GM23338 (cell line): Measurements from ENCODE around the gene CLEC4G. TPM values are rescaled to one million over a fixed set of nuclear protein-coding genes. Genes with fewer than 3 reads are reported as not detected.

ENCODE experiments used
- ATAC-seq: fragments of 200-7000 bp; cut with Tn5 transposase; 3 replicates; pipeline ENCODE4 v1.9.1; 2020
- DNase-seq: peaks from one replicate; pipeline ENCODE4 v3.0.0-alpha.2; 2015; ENCODE audit warnings: low spot score
- H2AFZ ChIP-seq: fragments of 200-600 bp; sonication (generic); 2 replicates; pipeline ENCODE4 v1.8.0; 2016; ENCODE audit warnings: antibody characterized with exemption, mild to moderate bottlenecking, moderate library complexity
- H3F3A ChIP-seq: fragments of 200-600 bp; sonication (generic); replicated peaks from 2 replicates; pipeline ENCODE4 v1.8.0; 2017; ENCODE audit warnings: antibody characterized with exemption, mixed run types, low read depth
- H3K27ac ChIP-seq: fragments of 200-600 bp; sonication (generic); 2 replicates; pipeline ENCODE4 v1.6.1; 2016; ENCODE audit warnings: low read depth
- H3K27me3 ChIP-seq: fragments of 200-600 bp; sonication (generic); 2 replicates; pipeline ENCODE4 v1.8.0; 2016; ENCODE audit warnings: mild to moderate bottlenecking, mixed run types, moderate library complexity; ENCODE audit not compliant: insufficient read depth
- H3K36me3 ChIP-seq: fragments of 200-600 bp; sonication (generic); 2 replicates; pipeline ENCODE4 v1.8.0; 2016; ENCODE audit warnings: mild to moderate bottlenecking; ENCODE audit not compliant: insufficient read depth
- H3K4me1 ChIP-seq: fragments of 200-600 bp; sonication (generic); 2 replicates; pipeline ENCODE4 v1.8.0; 2016; ENCODE audit warnings: mild to moderate bottlenecking, moderate library complexity; ENCODE audit not compliant: insufficient read depth
- H3K4me2 ChIP-seq: fragments of 200-600 bp; sonication (generic); 2 replicates; pipeline ENCODE4 v1.7.1; 2017; ENCODE audit warnings: mixed run types
- H3K4me3 ChIP-seq: fragments of 200-600 bp; sonication (generic); 2 replicates; pipeline ENCODE4 v1.6.1; 2016; ENCODE audit warnings: mixed run types
- H3K79me2 ChIP-seq: fragments of 200-600 bp; sonication (generic); replicated peaks from 2 replicates; pipeline ENCODE4 v1.8.0; 2017; ENCODE audit warnings: mild to moderate bottlenecking; ENCODE audit not compliant: insufficient read depth
- H3K9me2 ChIP-seq: fragments of 200-600 bp; sonication (generic); 2 replicates; pipeline ENCODE4 v1.8.0; 2017; ENCODE audit not compliant: insufficient read depth
- H4K20me1 ChIP-seq: fragments of 200-600 bp; sonication (generic); replicated peaks from 2 replicates; pipeline ENCODE4 v1.8.0; 2017; ENCODE audit warnings: mild to moderate bottlenecking; ENCODE audit not compliant: insufficient read depth
- H3K27ac Mint-ChIP-seq: 2 replicates; pipeline ENCODE4 v1.8.0; 2020; ENCODE audit warnings: inconsistent platforms, mild to moderate bottlenecking, moderate library complexity, mixed read lengths
- H3K27me3 Mint-ChIP-seq: 3 replicates; pipeline ENCODE4 v1.8.0; 2022; ENCODE audit warnings: low read depth, mild to moderate bottlenecking, moderate library complexity, mixed read lengths, inconsistent platforms; ENCODE audit not compliant: insufficient read depth, poor library complexity
- H3K36me3 Mint-ChIP-seq: 3 replicates; pipeline ENCODE4 v1.8.0; 2021; ENCODE audit warnings: low read depth, mild to moderate bottlenecking, inconsistent platforms, moderate library complexity, mixed read lengths
- H3K4me1 Mint-ChIP-seq: 3 replicates; pipeline ENCODE4 v1.8.0; 2020; ENCODE audit warnings: mild to moderate bottlenecking, inconsistent platforms, mixed read lengths
- H3K4me3 Mint-ChIP-seq: 3 replicates; pipeline ENCODE4 v1.8.0; 2021; ENCODE audit warnings: moderate library complexity, mild to moderate bottlenecking, inconsistent platforms, mixed read lengths
- H3K9me3 Mint-ChIP-seq: 3 replicates; pipeline ENCODE4 v1.8.0; 2020; ENCODE audit warnings: moderate library complexity, mild to moderate bottlenecking, inconsistent platforms, mixed read lengths
- CREB1 ChIP-seq: fragments of 250-450 bp; sonication (Bioruptor Pico); IDR thresholded peaks from 2 replicates; pipeline ENCODE4 v1.5.0; 2020; ENCODE audit warnings: low read depth, mild to moderate bottlenecking, moderate library complexity
- CTCF ChIP-seq, 2 experiments: fragments of 200-600 bp in 1 of 2; sonication (generic) in 1 of 2; conservative IDR thresholded peaks; 2 replicates each; pipeline versions ENCODE4 v1.5.1 to v1.6.1; 2016 to 2017; ENCODE audit warnings: antibody characterized with exemption in 2 of 2, low read depth in 2 of 2, mild to moderate bottlenecking in 2 of 2, moderate library complexity in 1 of 2
- ETS1 ChIP-seq: IDR thresholded peaks from 2 replicates; pipeline ENCODE4 v1.6.1; 2016; ENCODE audit warnings: antibody characterized with exemption
- EZH2 ChIP-seq: fragments of 200-600 bp; sonication (generic); IDR thresholded peaks from one replicate; pipeline ENCODE4 v1.8.0; 2017; ENCODE audit warnings: antibody characterized with exemption, mild to moderate bottlenecking, low read depth; ENCODE audit not compliant: unreplicated experiment
- EZH2phosphoT487 ChIP-seq: fragments of 200-600 bp; sonication (generic); IDR thresholded peaks from one replicate; pipeline ENCODE4 v1.8.1; 2018; ENCODE audit warnings: antibody characterized with exemption; ENCODE audit not compliant: unreplicated experiment
- JUNB ChIP-seq: IDR thresholded peaks from one replicate; pipeline ENCODE4 v1.6.1; 2016; ENCODE audit warnings: antibody characterized with exemption; ENCODE audit not compliant: unreplicated experiment
- NANOG ChIP-seq: IDR thresholded peaks from 2 replicates; pipeline ENCODE4 v1.6.1; 2016; ENCODE audit warnings: antibody characterized with exemption, borderline replicate concordance
- POLR2AphosphoS5 ChIP-seq: IDR thresholded peaks from 2 replicates; pipeline ENCODE4 v1.6.1; 2016; ENCODE audit warnings: antibody characterized with exemption, low read depth
- ZNF114 ChIP-seq: fragments of 250-450 bp; sonication (Bioruptor Pico); IDR thresholded peaks from 2 replicates; pipeline ENCODE4 v1.5.0; 2020; ENCODE audit warnings: mild to moderate bottlenecking, moderate library complexity
- ZNF331 ChIP-seq: fragments of 250-450 bp; sonication (Bioruptor Pico); IDR thresholded peaks from 2 replicates; pipeline ENCODE4 v1.5.0; 2020; ENCODE audit warnings: low read depth, mild to moderate bottlenecking, moderate library complexity
- ZNF462 ChIP-seq: fragments of 250-450 bp; sonication (Bioruptor Pico); IDR thresholded peaks from 2 replicates; pipeline ENCODE4 v1.5.0; 2020; ENCODE audit warnings: mild to moderate bottlenecking, moderate library complexity
- polyA plus RNA-seq: library from polyadenylated mRNA; unstranded; fragments of >200 nt; fragmentation: Nextera tagmentation; extraction: Ambion mirVana; gene quantifications from 2 replicates; pipeline ENCODE4 v1.2.1, GENCODE V29; 2016
- total RNA-seq: library from RNA; depleted of rRNA; stranded (reverse); fragments of >200 nt; shearing (Covaris generic); gene quantifications from 2 replicates; pipeline ENCODE4 v1.2.3, GENCODE V29; 2014
- TF ChIP-seq, protein P1 (sequence below): IDR thresholded peaks from one replicate; pipeline ENCODE4 v1.6.1; 2018; ENCODE audit warnings: antibody characterized with exemption; ENCODE audit not compliant: unreplicated experiment

CLEC4G gene
- total and polyA plus RNA-seq, 2 experiments from 2014 or later, result 0.52 to 0.65 TPM

DNA sequence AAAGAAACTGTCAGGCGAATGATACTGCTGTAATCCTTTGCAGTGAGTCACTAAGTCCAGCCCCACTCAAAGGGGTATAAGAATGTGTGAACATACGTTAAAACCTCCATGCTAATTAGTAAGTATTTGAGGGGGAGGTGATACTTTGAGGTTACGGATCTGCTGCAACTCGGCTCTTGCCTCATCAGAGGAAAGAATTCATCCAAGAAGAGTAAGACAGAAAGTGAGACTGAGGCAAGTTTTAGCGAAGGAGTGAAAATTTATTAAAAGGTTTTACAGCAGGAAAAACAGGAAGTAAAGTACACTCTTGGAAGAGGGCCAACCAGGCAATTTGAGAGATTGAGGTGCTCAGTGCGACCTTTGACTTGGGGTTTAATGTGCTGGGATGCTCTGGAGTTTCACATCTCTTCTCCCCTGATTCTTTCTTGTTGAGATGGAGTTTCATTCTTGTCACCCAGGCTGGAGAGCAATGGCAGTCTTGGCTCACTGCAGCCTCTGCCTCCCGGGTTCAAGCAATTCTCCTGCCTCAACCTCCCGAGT is 40.9 kb upstream of the CLEC4G start:
- H3K27me3 ChIP-seq, result no peaks in the 10 kb centered on the region
- H3K4me1 ChIP-seq, result no peaks in the 10 kb centered on the region; the same call in 1 of the 2 replicates
- H4K20me1 ChIP-seq, result no peaks in the 10 kb centered on the region
- no peaks in the 10 kb centered on the region for H3F3A ChIP-seq
- TF ChIP-seq ETS1, result no peak
- no peak for TF ChIP-seq EZH2
- TF ChIP-seq CREB1 (CRISPR knock-in tag), result no peak
- TF ChIP-seq, protein P1, sequence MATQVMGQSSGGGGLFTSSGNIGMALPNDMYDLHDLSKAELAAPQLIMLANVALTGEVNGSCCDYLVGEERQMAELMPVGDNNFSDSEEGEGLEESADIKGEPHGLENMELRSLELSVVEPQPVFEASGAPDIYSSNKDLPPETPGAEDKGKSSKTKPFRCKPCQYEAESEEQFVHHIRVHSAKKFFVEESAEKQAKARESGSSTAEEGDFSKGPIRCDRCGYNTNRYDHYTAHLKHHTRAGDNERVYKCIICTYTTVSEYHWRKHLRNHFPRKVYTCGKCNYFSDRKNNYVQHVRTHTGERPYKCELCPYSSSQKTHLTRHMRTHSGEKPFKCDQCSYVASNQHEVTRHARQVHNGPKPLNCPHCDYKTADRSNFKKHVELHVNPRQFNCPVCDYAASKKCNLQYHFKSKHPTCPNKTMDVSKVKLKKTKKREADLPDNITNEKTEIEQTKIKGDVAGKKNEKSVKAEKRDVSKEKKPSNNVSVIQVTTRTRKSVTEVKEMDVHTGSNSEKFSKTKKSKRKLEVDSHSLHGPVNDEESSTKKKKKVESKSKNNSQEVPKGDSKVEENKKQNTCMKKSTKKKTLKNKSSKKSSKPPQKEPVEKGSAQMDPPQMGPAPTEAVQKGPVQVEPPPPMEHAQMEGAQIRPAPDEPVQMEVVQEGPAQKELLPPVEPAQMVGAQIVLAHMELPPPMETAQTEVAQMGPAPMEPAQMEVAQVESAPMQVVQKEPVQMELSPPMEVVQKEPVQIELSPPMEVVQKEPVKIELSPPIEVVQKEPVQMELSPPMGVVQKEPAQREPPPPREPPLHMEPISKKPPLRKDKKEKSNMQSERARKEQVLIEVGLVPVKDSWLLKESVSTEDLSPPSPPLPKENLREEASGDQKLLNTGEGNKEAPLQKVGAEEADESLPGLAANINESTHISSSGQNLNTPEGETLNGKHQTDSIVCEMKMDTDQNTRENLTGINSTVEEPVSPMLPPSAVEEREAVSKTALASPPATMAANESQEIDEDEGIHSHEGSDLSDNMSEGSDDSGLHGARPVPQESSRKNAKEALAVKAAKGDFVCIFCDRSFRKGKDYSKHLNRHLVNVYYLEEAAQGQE, result no peak
- no peak for TF ChIP-seq EZH2phosphoT487
- TF ChIP-seq NANOG, result no peak
- no peak for TF ChIP-seq ZNF462 (CRISPR knock-in tag)
- no peak for TF ChIP-seq POLR2AphosphoS5
- no peak for TF ChIP-seq ZNF114 (CRISPR knock-in tag)
- TF ChIP-seq CTCF (conservative IDR thresholded peaks at IDR 0.05; ENCODE audit: low read depth in 2 of 2), result no peak
- no peak for TF ChIP-seq ZNF331 (CRISPR knock-in tag)
- TF ChIP-seq JUNB, result no peak
- no peak overlapping the region for H3K4me3 Mint-ChIP-seq
- H3K4me2 ChIP-seq, result no peak overlapping the region
- H3K36me3 Mint-ChIP-seq, result no peaks in the 10 kb centered on the region
- no peaks in the 10 kb centered on the region; the same call in 2 of the 3 replicates for H3K9me3 Mint-ChIP-seq
- no peaks in the 10 kb centered on the region for H3K9me2 ChIP-seq
- no peak overlapping the region for H3K27ac ChIP-seq
- DNase-seq, result no peak
- H3K79me2 ChIP-seq, result no peaks in the 10 kb centered on the region
- H3K27ac Mint-ChIP-seq, result no peak overlapping the region
- H3K36me3 ChIP-seq, result no peaks in the 10 kb centered on the region
- no peak for ATAC-seq
- H3K4me1 Mint-ChIP-seq, result peaks cover 7% of the 10 kb centered on the region; the same call in 2 of the 3 replicates
- no peak overlapping the region for H2AFZ ChIP-seq
- H3K27me3 Mint-ChIP-seq, result no peaks in the 10 kb centered on the region
- H3K4me3 ChIP-seq, result no peak overlapping the region
